Panc1 (cell line): ENCODE measurements around the gene TLR4. TPM values are rescaled to one million over a fixed set of nuclear protein-coding genes. Genes with fewer than 3 reads are reported as not detected.
A peak's percentile ranks its signal among the peaks of the same experiment; 100 is the strongest.

ENCODE experiments used
- ATAC-seq: fragments of 200-7000 bp; cut with Tn5 transposase; 2 replicates; pipeline ENCODE4 v1.9.1; 2020; ENCODE audit warnings: mild to moderate bottlenecking, moderate library complexity
- BruUV-seq: library from RNA; stranded (reverse); fragments of 400-500 nt; replicated peaks from 2 replicates; lab custom pipeline; 2021; lab: Mats Ljungman, UMichigan
- CTCF ChIA-PET: fragments of 300-600 bp; sonication (Branson Sonifier 250); formaldehyde crosslinking; loops from one replicate; lab custom pipeline; 2022; ENCODE audit warnings: antibody characterized with exemption; lab: Charles Lee
- POLR2A ChIA-PET: fragments of 300-600 bp; sonication (Branson Sonifier 250); formaldehyde crosslinking; loops from one replicate; lab custom pipeline; 2022; ENCODE audit warnings: antibody characterized with exemption; lab: Charles Lee
- DNase-seq: peaks from one replicate; pipeline ENCODE4 v3.0.0-alpha.2; 2010; ENCODE audit warnings: low read depth, low spot score
- H3K27ac ChIP-seq: 2 replicates; pipeline ENCODE4 v1.5.1; 2011; ENCODE audit warnings: mild to moderate bottlenecking, low read length, inconsistent platforms
- H3K27me3 ChIP-seq: fragments of 200-500 bp; sonication (Bioruptor generic); 2 replicates; pipeline ENCODE4 v1.6.0; 2014; ENCODE audit warnings: low read length, inconsistent platforms; ENCODE audit not compliant: control insufficient read depth, insufficient read depth
- H3K36me3 ChIP-seq: fragments of 200-500 bp; sonication (Bioruptor generic); 2 replicates; pipeline ENCODE4 v1.5.1; 2014; ENCODE audit warnings: inconsistent platforms, mild to moderate bottlenecking, low read length, moderate library complexity; ENCODE audit not compliant: control insufficient read depth, insufficient read depth
- H3K4me1 ChIP-seq: 2 replicates; pipeline ENCODE4 v1.5.1; 2011; ENCODE audit warnings: inconsistent platforms, mild to moderate bottlenecking, low read length, moderate library complexity; ENCODE audit not compliant: control insufficient read depth, insufficient read depth
- H3K4me3 ChIP-seq, 2 experiments: 2 replicates each; pipeline ENCODE4 v1.5.1; 2011 to 2012; ENCODE audit warnings: low read depth in 2 of 2, low read length in 2 of 2, mild to moderate bottlenecking in 2 of 2, inconsistent platforms in 1 of 2, moderate library complexity in 1 of 2
- H3K9me3 ChIP-seq: fragments of 200-500 bp; sonication (Bioruptor generic); 2 replicates; pipeline ENCODE4 v1.5.1; 2014; ENCODE audit warnings: low read depth, mild to moderate bottlenecking, inconsistent platforms, low read length, moderate library complexity; ENCODE audit not compliant: control insufficient read depth, insufficient read depth
- POLR2AphosphoS5 ChIP-seq: IDR thresholded peaks from 2 replicates; pipeline ENCODE4 v1.6.1; 2012; ENCODE audit warnings: mild to moderate bottlenecking, low read depth, low read length, moderate library complexity
- SIN3A ChIP-seq: IDR thresholded peaks from 2 replicates; pipeline ENCODE4 v1.6.1; 2012; ENCODE audit warnings: low read depth, mild to moderate bottlenecking, low read length, moderate library complexity, borderline replicate concordance; ENCODE audit not compliant: insufficient read depth
- TCF7L2 ChIP-seq: IDR thresholded peaks from 2 replicates; pipeline ENCODE4 v1.6.1; 2011; ENCODE audit warnings: mild to moderate bottlenecking, low read depth, low read length, inconsistent platforms
- in situ Hi-C: cut with HindIII; loops from 2 replicates; pipeline ENCODE4 v1.10.0; 2016; ENCODE audit warnings: low sequenced_read_pairs, low pct_unique_long_range_greater_than_20kb
- intact Hi-C: fragments of 100-400 bp; cut with micrococcal nuclease; formaldehyde crosslinking; loops from one replicate; pipeline ENCODE4 v1.10.0; 2022; ENCODE audit not compliant: unreplicated experiment
- total RNA-seq: library from RNA; stranded (reverse); gene quantifications from one replicate; pipeline ENCODE4 v1.2.1, GENCODE V29; 2021; ENCODE audit not compliant: unreplicated experiment
- TF ChIP-seq, protein P1 (sequence below), 2 experiments: IDR thresholded peaks; 2 replicates each; pipeline ENCODE4 v1.6.1; 2011 to 2012; ENCODE audit warnings: low read depth in 2 of 2, control low read depth in 1 of 2, low read length in 1 of 2, mild to moderate bottlenecking in 1 of 2, moderate library complexity in 1 of 2; ENCODE audit not compliant: insufficient read depth in 1 of 2
- TF ChIP-seq, protein P2 (sequence below): fragments of 450-650 bp; IDR thresholded peaks from 2 replicates; pipeline ENCODE4 v1.5.1; 2017; ENCODE audit warnings: mild to moderate bottlenecking

Gene TLR4
- total RNA-seq, 1 experiment from 2014 or later, result 0.33 TPM

DNA sequence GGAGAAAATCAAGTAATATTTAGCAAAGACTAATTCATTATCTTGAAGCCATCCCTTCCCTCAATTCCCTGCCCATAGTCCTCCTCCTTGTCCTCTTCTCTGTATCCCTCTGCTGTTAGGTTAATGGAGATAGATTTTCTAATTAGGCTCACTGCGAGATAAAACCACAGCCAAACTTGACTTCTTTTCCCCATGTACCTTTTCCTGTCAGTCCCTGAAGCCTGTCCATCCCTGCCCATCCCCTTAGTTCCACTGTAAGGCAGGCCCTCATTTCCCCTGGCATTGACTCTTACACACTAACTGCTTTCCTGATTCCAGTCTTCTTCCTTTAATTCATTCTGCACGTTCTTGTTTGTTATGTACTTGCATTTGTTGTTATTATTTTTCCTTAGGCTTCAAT is 1.2 kb downstream of the TLR4 start:
- no peak for ATAC-seq
- Histone ChIP-seq H3K9me3 (no peaks in the 10 kb centered on the region), H3K4me1 (no peaks in the 10 kb centered on the region), H3K27ac (no peak overlapping the region), H3K36me3 (no peaks in the 10 kb centered on the region), H3K27me3 (no peaks in the 10 kb centered on the region), H3K4me3 (no peak overlapping the region; a peak in 1 of 4 replicates)
- no peak for DNase-seq
- intact Hi-C loops (no loop called here), in situ Hi-C loops (no loop called here)
- TF ChIP-seq SIN3A, result no peak
- TF ChIP-seq POLR2AphosphoS5, result no peak
- TF ChIP-seq, protein P1, sequence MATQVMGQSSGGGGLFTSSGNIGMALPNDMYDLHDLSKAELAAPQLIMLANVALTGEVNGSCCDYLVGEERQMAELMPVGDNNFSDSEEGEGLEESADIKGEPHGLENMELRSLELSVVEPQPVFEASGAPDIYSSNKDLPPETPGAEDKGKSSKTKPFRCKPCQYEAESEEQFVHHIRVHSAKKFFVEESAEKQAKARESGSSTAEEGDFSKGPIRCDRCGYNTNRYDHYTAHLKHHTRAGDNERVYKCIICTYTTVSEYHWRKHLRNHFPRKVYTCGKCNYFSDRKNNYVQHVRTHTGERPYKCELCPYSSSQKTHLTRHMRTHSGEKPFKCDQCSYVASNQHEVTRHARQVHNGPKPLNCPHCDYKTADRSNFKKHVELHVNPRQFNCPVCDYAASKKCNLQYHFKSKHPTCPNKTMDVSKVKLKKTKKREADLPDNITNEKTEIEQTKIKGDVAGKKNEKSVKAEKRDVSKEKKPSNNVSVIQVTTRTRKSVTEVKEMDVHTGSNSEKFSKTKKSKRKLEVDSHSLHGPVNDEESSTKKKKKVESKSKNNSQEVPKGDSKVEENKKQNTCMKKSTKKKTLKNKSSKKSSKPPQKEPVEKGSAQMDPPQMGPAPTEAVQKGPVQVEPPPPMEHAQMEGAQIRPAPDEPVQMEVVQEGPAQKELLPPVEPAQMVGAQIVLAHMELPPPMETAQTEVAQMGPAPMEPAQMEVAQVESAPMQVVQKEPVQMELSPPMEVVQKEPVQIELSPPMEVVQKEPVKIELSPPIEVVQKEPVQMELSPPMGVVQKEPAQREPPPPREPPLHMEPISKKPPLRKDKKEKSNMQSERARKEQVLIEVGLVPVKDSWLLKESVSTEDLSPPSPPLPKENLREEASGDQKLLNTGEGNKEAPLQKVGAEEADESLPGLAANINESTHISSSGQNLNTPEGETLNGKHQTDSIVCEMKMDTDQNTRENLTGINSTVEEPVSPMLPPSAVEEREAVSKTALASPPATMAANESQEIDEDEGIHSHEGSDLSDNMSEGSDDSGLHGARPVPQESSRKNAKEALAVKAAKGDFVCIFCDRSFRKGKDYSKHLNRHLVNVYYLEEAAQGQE (IDR thresholded peaks at IDR 0.05; ENCODE audit: insufficient read depth in 1 of 2, low read depth in 2 of 2, low read length in 1 of 2), result no peak
- no peak for TF ChIP-seq TCF7L2
- TF ChIP-seq, protein P2, sequence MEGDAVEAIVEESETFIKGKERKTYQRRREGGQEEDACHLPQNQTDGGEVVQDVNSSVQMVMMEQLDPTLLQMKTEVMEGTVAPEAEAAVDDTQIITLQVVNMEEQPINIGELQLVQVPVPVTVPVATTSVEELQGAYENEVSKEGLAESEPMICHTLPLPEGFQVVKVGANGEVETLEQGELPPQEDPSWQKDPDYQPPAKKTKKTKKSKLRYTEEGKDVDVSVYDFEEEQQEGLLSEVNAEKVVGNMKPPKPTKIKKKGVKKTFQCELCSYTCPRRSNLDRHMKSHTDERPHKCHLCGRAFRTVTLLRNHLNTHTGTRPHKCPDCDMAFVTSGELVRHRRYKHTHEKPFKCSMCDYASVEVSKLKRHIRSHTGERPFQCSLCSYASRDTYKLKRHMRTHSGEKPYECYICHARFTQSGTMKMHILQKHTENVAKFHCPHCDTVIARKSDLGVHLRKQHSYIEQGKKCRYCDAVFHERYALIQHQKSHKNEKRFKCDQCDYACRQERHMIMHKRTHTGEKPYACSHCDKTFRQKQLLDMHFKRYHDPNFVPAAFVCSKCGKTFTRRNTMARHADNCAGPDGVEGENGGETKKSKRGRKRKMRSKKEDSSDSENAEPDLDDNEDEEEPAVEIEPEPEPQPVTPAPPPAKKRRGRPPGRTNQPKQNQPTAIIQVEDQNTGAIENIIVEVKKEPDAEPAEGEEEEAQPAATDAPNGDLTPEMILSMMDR, result no peak
- no TSS peak for BruUV-seq
- CTCF ChIA-PET, result no interaction called here
- POLR2A ChIA-PET, result no interaction called here

DNA sequence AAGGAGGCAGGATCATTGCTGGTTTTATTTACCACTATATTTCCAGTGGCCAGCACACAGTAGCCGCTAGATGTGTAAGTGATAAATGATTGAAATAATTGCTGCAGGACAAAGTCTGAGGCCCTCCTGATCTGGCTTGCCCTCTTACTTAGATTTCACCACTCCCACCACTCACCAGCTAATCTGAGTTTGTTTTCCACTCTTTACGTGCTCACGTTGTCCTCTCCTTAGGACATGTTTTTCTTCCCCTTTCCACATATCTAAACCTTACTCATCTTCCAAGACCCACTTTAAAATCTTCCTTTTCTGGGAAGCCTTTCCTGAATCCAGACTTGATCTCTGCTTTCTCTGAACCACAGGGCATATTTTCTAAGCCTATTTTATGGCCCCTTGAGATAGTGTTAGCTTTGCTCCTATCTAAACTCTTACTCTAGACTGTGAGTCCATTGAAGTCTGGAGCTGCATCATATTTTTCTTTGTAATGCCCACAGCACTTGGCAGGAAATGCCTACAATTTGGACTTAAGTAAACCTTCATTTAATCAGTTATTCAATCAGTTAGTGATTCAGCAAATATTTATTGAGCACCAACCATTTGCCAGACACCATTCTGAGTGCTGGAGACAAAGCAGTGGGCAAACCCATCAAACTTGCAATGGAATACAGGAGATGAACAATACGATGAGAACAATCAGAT is 2.4 kb downstream of the TLR4 start:
- in situ Hi-C loops, result no loop called here
- H3K27ac ChIP-seq, result no peak overlapping the region
- no peak for DNase-seq
- no peak for ATAC-seq
- peak overlapping the region in 1 of 2 experiments; percentile 11; a peak in 1 of 4 replicates for H3K4me3 ChIP-seq
- TF ChIP-seq, protein P2, result no peak
- no peak for TF ChIP-seq POLR2AphosphoS5
- TF ChIP-seq, protein P1 (IDR thresholded peaks at IDR 0.05; ENCODE audit: insufficient read depth in 1 of 2, low read depth in 2 of 2, low read length in 1 of 2), result no peak
- TF ChIP-seq TCF7L2, result no peak
- TF ChIP-seq SIN3A, result no peak
- ChIA-PET CTCF (no interaction called here), POLR2A (no interaction called here)
- no peaks in the 10 kb centered on the region for H3K9me3 ChIP-seq
- no peaks in the 10 kb centered on the region for H3K36me3 ChIP-seq
- H3K4me1 ChIP-seq, result no peaks in the 10 kb centered on the region
- BruUV-seq, result no TSS peak
- H3K27me3 ChIP-seq, result no peaks in the 10 kb centered on the region
- intact Hi-C loops, result no loop called here
